GM20000 (cell line): ENCODE results near the gene LNP1.
"Not testable (repeated sequence)": the region's sequence is repeated elsewhere in the genome, so short reads cannot be mapped to it uniquely, and the experiment has no call there.

ENCODE experiments used
- DNase-seq: peaks from one replicate; pipeline ENCODE4 v3.0.0; 2012; ENCODE audit warnings: low spot score
- TF ChIP-seq, protein P1 (sequence below): IDR thresholded peaks from 2 replicates; pipeline ENCODE4 v1.5.1; 2012; ENCODE audit warnings: mild to moderate bottlenecking, control low read depth; ENCODE audit errors: extremely low read depth, missing control alignments

Gene LNP1

DNA sequence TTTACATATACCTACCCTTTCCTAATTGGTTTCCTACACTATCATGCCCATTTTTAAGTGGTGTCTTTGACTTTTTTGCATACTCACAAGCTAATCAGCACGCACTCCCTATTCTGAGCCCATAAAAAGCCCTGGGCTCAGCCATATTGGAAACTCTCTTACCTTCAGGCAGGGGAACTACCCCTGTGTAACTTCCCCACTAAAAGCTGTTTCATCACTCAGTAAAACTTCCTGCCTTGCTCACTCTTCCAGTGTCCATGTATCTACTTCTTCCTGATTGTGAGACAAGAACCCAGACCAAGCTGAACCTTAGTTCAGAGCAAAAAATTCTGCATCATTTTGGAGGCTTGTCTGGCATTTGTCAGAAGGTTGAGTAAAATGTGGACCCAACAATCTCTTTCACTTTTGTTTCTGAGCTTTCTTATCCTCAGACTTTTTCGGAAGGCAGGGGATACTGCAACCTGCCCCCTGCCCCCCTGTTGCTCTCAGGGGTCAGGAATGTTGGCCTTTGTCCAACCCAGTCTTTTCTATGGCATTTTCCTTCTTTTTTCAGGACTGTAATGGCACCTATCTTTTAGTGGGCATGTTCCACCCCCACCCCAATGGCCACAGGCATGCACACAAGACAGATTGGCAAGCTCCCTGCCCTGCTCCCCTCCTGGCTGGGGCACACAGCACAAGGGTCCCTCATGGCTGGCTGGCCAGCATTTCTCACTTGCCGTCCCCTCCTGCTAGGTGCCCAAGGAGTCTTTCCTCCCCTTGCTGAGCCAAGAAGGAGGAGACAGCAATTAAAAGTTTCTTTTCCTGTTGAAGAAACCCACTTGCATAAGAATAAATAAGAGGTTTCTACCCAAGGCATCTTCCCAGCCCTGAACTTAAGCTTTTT, 64.8 kb downstream of the LNP1 start:
- DNase-seq, result peak; percentile 47
- TF ChIP-seq, protein P1, sequence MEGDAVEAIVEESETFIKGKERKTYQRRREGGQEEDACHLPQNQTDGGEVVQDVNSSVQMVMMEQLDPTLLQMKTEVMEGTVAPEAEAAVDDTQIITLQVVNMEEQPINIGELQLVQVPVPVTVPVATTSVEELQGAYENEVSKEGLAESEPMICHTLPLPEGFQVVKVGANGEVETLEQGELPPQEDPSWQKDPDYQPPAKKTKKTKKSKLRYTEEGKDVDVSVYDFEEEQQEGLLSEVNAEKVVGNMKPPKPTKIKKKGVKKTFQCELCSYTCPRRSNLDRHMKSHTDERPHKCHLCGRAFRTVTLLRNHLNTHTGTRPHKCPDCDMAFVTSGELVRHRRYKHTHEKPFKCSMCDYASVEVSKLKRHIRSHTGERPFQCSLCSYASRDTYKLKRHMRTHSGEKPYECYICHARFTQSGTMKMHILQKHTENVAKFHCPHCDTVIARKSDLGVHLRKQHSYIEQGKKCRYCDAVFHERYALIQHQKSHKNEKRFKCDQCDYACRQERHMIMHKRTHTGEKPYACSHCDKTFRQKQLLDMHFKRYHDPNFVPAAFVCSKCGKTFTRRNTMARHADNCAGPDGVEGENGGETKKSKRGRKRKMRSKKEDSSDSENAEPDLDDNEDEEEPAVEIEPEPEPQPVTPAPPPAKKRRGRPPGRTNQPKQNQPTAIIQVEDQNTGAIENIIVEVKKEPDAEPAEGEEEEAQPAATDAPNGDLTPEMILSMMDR, result no peak

DNA sequence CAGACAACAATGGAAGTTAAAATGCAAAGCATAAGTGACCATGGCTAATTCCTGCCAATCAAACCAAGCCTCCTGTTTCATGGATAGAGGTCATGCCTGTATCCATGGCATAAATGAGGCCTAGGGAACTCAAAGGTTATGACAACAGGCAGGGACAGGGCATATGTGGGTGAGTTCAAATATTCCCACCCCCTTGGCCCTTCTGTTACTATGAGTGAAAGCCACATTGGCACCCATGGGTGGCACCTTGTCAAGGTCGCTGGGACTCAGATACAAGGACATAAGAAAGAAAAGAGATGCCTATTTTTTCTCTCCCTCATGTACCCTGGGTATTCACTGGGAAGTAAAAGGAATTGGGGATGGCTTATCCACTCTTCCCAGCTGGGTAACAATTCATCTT, 65.8 kb downstream of the LNP1 start:
- TF ChIP-seq, protein P1, result no peak
- DNase-seq, result no peak

DNA sequence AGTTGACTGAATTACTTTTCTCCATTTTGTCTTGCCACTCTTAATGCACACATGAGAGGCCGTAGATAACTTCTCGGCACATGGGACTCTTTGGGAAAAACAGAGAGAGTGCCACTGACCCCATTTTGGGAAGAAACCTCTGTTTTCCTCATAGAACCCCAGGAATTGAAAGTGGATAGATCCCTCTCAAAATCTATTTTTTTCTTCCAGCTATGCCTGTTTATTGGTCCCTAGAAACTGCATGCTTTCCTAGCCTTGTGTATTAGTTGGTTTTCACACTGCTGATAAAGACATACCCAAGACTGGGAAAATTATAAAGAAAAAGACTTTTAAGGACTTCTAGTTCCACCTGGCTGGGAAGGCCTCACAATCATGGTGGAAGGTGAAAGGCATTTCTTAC, 67.3 kb downstream of the LNP1 start:
- TF ChIP-seq, protein P1, result no peak
- DNase-seq, result no peak

DNA sequence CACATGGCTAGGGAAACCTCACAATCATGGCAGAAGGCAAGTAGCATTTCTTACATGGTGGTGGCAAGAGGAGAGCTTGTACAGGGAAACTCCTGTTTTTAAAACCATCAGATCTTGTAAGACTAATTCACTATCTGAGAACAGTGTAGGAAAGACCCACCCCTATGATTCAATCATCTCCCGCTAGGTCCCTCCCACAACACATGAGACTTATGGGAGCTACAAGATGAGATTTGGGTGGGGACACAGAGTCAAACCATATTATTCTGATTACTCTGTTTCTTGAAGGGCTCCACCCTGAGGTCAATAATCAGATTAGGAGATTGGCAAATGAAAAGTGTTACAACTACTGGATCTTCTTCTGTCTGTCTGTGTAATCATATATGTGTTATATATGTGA, 69.6 kb downstream of the LNP1 start:
- DNase-seq, result no peak
- TF ChIP-seq, protein P1, result no peak

DNA sequence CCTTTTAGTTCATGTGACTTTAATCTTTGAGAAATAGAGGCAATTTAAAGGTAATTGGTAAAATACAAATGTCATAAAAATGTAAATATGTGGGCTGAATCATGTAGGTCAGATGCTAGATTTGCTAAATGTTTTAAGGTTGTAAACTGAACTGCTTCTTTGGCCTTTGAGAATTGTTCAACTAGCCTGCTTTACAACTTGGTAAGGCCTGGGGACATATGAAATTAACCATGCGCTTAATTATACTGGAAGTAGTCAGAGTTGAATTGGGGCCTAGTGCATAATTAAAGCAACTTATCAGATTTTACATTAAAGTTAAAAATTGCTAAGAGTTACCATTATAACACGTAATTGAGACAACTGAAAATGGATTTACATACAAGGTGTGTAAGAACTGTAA, 70.1 kb downstream of the LNP1 start:
- TF ChIP-seq, protein P1, result no peak
- DNase-seq, result no peak

DNA sequence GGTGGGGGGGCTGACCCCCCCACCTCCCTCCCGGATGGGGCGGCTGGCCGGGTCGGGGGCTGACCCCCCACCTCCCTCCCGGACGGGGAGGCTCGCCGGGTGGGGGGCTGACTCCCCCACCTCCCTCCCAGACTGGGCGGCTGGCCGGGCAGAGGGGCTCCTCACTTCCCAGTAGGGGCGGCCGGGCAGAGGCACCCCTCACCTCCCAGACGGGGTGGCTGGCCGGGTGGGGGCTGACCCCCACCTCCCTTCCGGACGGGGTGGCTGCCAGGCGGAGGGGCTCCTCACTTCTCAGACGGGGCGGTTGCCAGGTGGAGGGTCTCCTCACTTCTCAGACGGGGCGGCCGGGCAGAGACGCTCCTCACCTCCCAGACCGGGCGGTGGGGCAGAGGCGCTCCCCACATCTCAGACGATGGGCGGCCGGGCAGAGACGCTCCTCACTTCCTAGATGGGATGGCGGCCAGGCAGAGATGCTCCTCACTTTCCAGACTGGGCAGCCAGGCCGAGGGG, 76.6 kb downstream of the LNP1 start:
- not testable (repeated sequence) for DNase-seq

DNA sequence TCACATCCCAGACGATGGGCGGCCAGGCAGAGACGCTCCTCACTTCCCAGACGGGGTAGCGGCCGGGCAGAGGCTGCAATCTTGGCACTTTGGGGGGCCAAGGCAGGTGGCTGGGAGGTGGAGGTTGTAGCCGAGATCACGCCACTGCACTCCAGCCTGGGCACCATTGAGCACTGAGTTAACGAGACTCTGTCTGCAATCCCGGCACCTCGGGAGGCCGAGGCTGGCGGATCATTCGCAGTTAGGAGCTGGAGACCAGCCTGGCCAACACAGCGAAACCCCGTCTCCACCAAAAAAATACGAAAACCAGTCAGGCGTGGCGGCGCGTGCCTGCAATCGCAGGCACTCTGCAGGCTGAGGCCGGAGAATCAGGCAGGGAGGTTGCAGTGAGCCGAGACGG, 77.2 kb downstream of the LNP1 start:
- DNase-seq, result not testable (repeated sequence)

DNA sequence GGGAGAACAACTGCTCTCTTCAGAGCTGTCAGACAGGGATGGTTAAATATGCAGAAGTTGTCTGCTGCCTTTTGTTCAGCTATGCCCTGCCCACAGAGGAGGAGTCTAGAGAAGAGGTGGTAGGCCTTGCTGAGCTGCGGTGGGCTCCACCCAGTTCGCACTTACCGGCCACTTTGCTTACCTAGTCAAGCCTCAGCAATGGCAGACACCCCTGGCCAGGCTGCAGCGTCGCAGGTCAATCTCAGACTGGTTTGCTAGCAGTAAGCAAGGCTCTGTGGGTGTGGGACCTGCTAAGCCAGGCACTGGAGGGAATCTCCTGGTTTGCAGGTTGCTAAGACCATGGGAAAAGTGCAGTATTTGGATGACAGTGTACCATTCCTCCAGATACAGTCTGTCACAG, 78.7 kb downstream of the LNP1 start:
- TF ChIP-seq, protein P1, result no peak
- DNase-seq, result no peak
